ENCODE data around the gene TFF1.

Gene TFF1

GRCh38 chr21:42341776-42342542 lies 24.4 kb downstream of the TFF1 start:
- DNase-seq, result no peak

GRCh38 chr21:42340187-42341050 lies 25.9 kb downstream of the TFF1 start:
- DNase-seq, result no peak

GRCh38 chr21:42338729-42339715 lies 27.3 kb downstream of the TFF1 start:
- no peak for DNase-seq

- peak; percentile 83 to 84 for DNase-seq
Measured at GRCh38 chr21:42337830-42338728, 28.3 kb downstream of the TFF1 start.

GRCh38 chr21:42337276-42337675 lies 29.1 kb downstream of the TFF1 start:
- no peak for DNase-seq

- DNase-seq, result no peak
Measured at GRCh38 chr21:42336054-42336453, 30.3 kb downstream of the TFF1 start.

- DNase-seq, result no peak
Measured at GRCh38 chr21:42332557-42333317, 33.6 kb downstream of the TFF1 start.

GRCh38 chr21:42331660-42332059 lies 34.7 kb downstream of the TFF1 start:
- DNase-seq, result no peak

GRCh38 chr21:42330380-42331371 lies 35.7 kb downstream of the TFF1 start:
- DNase-seq, result no peak

GRCh38 chr21:42324896-42325295 lies 41.4 kb downstream of the TFF1 start:
- DNase-seq, result no peak

GRCh38 chr21:42321845-42322244 lies 44.5 kb downstream of the TFF1 start:
- DNase-seq, result no peak

- no peak for DNase-seq
Measured at GRCh38 chr21:42321231-42321630, 45.1 kb downstream of the TFF1 start.

GRCh38 chr21:42320791-42321190 lies 45.5 kb downstream of the TFF1 start:
- DNase-seq, result no peak

- DNase-seq, result no peak
Measured at GRCh38 chr21:42319851-42320572, 46.3 kb downstream of the TFF1 start.

- DNase-seq, result peak in 1 of 2 donors; percentile 29
Measured at GRCh38 chr21:42319376-42319775, 47.0 kb downstream of the TFF1 start.

- DNase-seq, result no peak
Measured at GRCh38 chr21:42317826-42318746, 48.2 kb downstream of the TFF1 start.

- no peak for DNase-seq
Measured at GRCh38 chr21:42317341-42317741, 49.0 kb downstream of the TFF1 start.

- DNase-seq, result no peak
Measured at GRCh38 chr21:42316891-42317290, 49.4 kb downstream of the TFF1 start.

Data from CD4-positive, alpha-beta T cell treated with Interleukin-4 for 1 hour (primary cell).